HG02885 (cell line): ENCODE results near the gene BMP5.
A peak's percentile ranks its signal among the peaks of the same experiment; 100 is the strongest.

Source experiments
- ATAC-seq: cut with Tn5 transposase; IDR thresholded peaks from one replicate; pipeline ENCODE4 v1.9.1; 2021; ENCODE audit warnings: mild to moderate bottlenecking; ENCODE audit not compliant: unreplicated experiment, poor library complexity

The BMP5 gene

DNA sequence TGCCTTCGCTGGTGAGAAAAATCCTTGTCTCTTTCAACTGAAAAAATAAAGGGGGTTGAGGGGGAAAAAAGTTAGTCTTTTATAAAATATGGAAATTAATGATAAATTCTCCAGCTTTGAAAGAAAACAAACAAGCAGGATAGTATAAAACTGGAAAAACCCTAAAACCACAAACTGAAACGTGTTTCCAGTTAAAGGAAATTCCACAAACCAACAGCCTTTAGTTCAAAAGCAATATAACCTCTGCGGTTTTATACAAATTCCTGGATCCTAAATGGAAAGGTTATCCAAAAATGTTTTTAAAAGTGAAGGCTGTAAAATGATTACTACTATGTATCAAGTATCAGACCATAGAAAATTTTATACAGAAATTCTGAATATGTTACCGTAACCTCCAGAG lies 55.6 kb downstream of the BMP5 start:
- no peak for ATAC-seq

GRCh38 chr6:55818482-55818881 lies 56.9 kb downstream of the BMP5 start:
- no peak for ATAC-seq

GRCh38 chr6:55812509-55812908 lies 62.9 kb downstream of the BMP5 start:
- no peak for ATAC-seq

DNA sequence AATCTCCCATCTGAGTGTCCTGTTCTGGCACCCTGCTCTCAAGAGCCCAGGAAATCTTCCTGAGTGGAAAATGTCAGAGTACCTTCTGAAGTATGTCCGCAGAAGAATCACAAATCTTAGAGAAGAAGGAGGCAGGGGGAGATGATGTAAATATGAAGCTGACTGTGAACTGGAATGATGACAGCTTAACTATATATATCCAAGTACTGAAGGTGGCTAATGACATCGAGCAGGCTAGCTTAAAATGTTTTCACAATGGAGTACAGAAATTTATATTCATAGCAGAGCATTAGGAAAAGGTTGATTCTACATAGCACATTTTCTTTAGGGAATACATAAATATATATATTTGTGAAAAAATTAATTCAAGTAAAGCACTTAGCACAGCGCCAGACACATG lies 64.3 kb downstream of the BMP5 start:
- no peak for ATAC-seq

- no peak for ATAC-seq
Observed at GRCh38 chr6:55802259-55802658, 73.1 kb downstream of the BMP5 start.

DNA sequence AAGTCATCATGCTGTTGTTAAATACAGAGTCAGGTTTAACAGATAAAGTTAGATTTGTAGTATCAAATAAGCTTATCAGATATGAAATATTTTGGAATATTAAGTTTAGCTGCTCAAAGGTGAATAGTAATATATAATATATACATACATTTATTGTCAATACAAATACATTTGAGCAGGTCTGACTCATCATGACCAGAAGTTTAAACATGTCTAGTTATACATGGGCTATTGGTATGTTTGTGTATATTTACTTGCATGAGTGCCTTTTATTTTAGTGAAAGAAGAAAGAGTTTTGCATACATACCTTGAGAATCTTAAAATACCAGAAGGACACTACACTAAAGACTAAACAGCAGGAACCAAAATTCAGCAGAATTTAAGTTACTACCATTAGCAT lies 76.8 kb downstream of the BMP5 start:
- no peak for ATAC-seq

DNA sequence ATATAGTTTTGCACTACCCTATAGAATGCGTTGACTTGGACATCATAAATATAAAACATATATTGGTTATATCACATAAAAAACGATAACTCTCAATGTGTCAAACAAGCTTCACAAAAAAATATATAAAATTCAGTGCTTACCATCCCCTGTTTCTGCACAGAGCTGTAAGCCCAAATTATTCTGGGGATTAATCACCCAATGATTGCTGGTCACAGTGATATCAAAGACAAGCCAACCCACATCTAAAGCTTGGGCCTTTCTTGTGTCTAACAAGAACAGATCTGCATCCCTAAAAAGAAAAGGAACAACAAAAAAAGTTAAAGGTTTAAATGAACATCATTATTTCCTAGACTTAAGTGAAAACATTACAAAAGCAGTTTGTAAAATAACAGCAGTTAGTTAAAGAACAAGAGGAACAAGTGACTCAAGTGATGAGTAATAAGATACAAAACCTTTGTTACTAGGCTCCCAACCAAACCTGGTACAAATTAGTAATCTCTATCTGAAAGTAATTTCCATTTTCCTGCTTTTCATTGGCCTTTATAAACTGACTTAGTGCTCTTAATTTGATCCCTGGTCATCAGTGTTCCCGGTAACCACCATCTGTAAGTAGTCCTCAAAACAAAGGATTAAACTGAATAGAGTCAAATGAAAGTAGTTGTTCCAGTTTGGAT lies 81.1 kb downstream of the BMP5 start:
- ATAC-seq = no peak

DNA sequence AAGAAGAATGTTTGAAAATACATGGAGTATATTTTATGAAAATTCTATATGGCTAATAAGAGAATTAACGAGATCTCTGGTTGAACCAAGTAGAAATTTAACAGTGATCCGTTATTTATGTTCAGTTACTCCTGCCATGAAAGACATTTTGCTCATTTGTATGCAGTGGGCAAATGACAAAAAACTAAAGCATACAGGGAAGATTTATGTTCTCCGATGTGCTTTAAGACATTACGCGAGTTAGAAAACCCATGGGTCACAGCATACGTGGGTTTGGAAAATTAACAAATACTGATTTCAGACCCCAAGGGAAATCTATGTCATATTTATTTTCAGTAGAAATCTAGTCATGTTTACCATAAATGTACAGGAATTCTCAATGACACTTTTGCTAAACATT lies 90.1 kb downstream of the BMP5 start:
- no peak for ATAC-seq

DNA sequence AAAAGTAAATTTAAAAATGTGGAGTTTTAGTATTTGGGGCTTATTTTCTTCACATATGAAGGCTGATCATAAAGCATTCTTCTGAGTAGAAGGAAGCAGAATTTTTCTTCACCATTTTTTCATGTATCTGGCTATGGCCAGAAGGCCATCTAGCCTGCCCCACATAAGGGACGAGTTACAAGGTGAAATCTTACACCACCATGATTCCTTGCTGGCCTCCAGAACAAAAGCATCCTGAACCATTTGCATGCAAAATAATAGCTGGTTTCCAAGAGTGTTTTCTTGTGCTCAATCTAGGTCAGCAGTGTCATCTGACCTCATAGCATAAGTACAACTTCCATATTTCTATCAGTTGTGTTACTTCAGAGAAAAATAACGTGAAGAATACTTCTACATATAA lies 93.1 kb downstream of the BMP5 start:
- ATAC-seq = no peak

GRCh38 chr6:55778705-55779104 lies 96.7 kb downstream of the BMP5 start:
- ATAC-seq = peak; percentile 47

GRCh38 chr6:55777469-55777868 lies 97.9 kb downstream of the BMP5 start:
- no peak for ATAC-seq

DNA sequence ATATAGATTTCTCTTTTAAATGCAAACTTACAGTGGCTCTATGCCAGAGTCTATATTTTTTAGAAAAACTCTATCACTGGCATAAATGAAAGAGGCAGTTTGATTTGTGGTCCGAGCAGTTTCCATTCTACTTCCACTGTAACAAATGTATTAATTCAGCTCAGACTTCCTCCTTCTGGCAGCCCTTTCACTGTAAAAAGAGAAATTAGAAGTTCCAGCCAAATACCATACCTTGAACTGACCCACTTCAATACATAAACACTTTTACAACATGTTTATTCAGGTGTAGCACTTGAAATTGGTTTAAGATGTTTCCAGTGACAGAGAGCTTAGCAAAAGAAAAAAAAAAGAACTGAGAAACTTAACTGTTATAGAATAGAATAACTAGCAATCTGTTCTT lies 99.3 kb downstream of the BMP5 start:
- ATAC-seq = no peak

- no peak for ATAC-seq
Observed at GRCh38 chr6:55775029-55775318, 100.4 kb downstream of the BMP5 start.

- no peak for ATAC-seq
Observed at GRCh38 chr6:55774286-55775028, 100.9 kb downstream of the BMP5 start.

- ATAC-seq = no peak
Observed at GRCh38 chr6:55773620-55774216, 101.7 kb downstream of the BMP5 start.

DNA sequence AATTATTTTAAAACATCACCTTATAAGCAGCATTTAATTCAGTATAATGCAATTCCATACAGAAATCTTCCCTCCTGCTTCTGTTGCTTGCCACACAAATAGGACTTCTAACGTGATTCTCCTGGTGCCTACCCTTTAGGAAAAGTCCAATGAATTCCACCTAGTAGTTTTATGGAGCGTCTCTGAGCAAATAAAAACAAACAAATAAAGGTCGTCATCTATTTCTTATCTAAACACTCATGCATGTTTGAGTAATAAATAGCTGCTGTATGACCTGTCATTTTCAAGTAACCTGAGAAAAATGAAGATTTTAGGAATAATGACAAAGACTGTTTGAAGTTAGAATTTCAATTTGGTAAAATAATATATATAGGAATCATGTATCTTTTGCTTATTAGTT lies 102.7 kb downstream of the BMP5 start:
- no peak for ATAC-seq

DNA sequence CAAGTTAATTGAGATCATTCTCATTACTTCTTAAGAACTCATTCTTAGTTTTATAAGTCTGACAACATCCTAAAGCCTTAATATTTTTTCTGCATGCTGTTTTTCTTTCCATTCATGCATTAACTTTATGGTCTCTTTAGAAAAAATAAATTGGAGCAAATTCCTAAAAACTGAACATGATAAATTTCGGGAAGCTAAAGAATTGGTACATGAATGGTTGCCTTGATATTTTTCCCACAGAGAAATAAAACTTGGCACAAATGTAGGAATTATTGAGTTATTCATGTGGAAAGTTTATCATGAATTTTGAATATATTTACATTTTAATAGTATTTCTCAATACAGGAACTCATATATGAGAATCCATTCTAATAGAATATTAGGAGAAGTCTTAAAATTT lies 115.9 kb downstream of the BMP5 start:
- no peak for ATAC-seq

- no peak for ATAC-seq
Observed at GRCh38 chr6:55758156-55758937, 117.0 kb downstream of the BMP5 start.

DNA sequence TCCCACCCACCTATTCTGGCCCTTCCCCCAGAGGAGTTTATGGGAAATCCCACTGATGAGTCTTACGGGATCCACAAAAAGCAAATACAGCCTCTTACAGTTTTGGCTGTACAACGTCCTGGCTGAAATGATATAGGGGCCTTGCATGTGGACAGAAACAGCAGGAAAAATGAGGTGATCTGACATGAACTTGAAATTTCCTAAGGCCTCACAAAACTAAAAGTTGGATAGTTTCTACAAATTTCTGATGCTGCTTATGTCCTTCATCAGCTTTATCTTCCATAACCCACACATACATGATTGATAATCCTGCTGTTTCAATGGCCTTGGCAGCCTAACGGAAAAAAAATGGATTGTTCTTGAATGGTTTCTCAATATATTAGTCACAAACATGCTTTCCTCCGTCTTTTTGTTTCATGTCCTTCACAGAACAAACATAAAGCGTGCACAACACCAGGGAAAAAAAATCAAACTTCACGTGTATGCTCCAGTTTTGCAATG lies 118.8 kb downstream of the BMP5 start:
- no peak for ATAC-seq

- no peak for ATAC-seq
Observed at GRCh38 chr6:55748880-55749279, 126.5 kb downstream of the BMP5 start.

- no peak for ATAC-seq
Observed at GRCh38 chr6:55746473-55746872, 128.9 kb downstream of the BMP5 start.
